ENCODE results near the gene RPL10.

RPL10 gene

GRCh38 chrX:154443479-154443910 is 45.3 kb downstream of the RPL10 start:
- no peaks in the 10 kb centered on the region for H3K27me3 Mint-ChIP-seq (ENCODE audit: low read depth)
- H3K27ac Mint-ChIP-seq: peak overlapping the region; percentile 74
- peak overlapping the region; percentile 76 for H3K4me3 Mint-ChIP-seq
- H3K36me3 Mint-ChIP-seq (ENCODE audit: low read depth): peaks cover 17% of the 10 kb centered on the region
- H3K4me1 Mint-ChIP-seq (ENCODE audit: low read depth): peaks cover 11% of the 10 kb centered on the region
- H3K9me3 Mint-ChIP-seq: no peaks in the 10 kb centered on the region
- DNase-seq (ENCODE audit: low spot score): no peak

- peak within 1 kb of the TSS; percentile 74 for H3K27ac Mint-ChIP-seq
These were observed 46.0 kb downstream of the RPL10 start, which contains the start of gene FAM50A for GRCh38 chrX:154443992-154444754. Gene FAM50A, plus strand, starts transcription at chrX:154444141. Its CDS starts 95 bp downstream, at chrX:154444236.

GRCh38 chrX:154444755-154445246 is 46.6 kb downstream of the RPL10 start:
- peaks cover 18% of the 10 kb centered on the region for H3K36me3 Mint-ChIP-seq (ENCODE audit: low read depth)

More at GRCh38 chrX:154443992-154444754, 46.0 kb downstream of the RPL10 start, which contains the start of gene FAM50A:
- Mint-ChIP-seq H3K9me3 (no peaks in the 10 kb centered on the region), H3K36me3 (ENCODE audit: low read depth) (peaks cover 17% of the 10 kb centered on the region), H3K4me1 (ENCODE audit: low read depth) (peaks cover 11% of the 10 kb centered on the region), H3K4me3 (peak within 1 kb of the TSS; percentile 76), H3K27me3 (ENCODE audit: low read depth) (no peaks in the 10 kb centered on the region)
- DNase-seq (ENCODE audit: low spot score): peak; percentile 72

GRCh38 chrX:154445776-154446175 is 47.6 kb downstream of the RPL10 start:
- DNase-seq (ENCODE audit: low spot score): no peak
- Mint-ChIP-seq H3K27ac (peak overlapping the region; percentile 68), H3K9me3 (no peaks in the 10 kb centered on the region), H3K4me3 (peak overlapping the region; percentile 15), H3K36me3 (ENCODE audit: low read depth) (peaks cover 16% of the 10 kb centered on the region), H3K27me3 (ENCODE audit: low read depth) (no peaks in the 10 kb centered on the region), H3K4me1 (ENCODE audit: low read depth) (peaks cover 11% of the 10 kb centered on the region)

More at GRCh38 chrX:154444755-154445246, 46.6 kb downstream of the RPL10 start:
- no peaks in the 10 kb centered on the region for H3K27me3 Mint-ChIP-seq (ENCODE audit: low read depth)
- no peak for DNase-seq (ENCODE audit: low spot score)
- H3K4me3 Mint-ChIP-seq: peak overlapping the region; percentile 36
- no peak overlapping the region for H3K27ac Mint-ChIP-seq
- peaks cover 11% of the 10 kb centered on the region for H3K4me1 Mint-ChIP-seq (ENCODE audit: low read depth)
- H3K9me3 Mint-ChIP-seq: no peaks in the 10 kb centered on the region

GRCh38 chrX:154446430-154446829 is 48.3 kb downstream of the RPL10 start:
- no peak for DNase-seq (ENCODE audit: low spot score)
- Mint-ChIP-seq H3K27me3 (ENCODE audit: low read depth) (no peaks in the 10 kb centered on the region), H3K4me1 (ENCODE audit: low read depth) (peaks cover 10% of the 10 kb centered on the region), H3K4me3 (no peak overlapping the region), H3K27ac (no peak overlapping the region), H3K36me3 (ENCODE audit: low read depth) (peaks cover 13% of the 10 kb centered on the region), H3K9me3 (no peaks in the 10 kb centered on the region)

- H3K9me3 Mint-ChIP-seq: no peaks in the 10 kb centered on the region
- no peaks in the 10 kb centered on the region for H3K27me3 Mint-ChIP-seq (ENCODE audit: low read depth)
- H3K27ac Mint-ChIP-seq: no peak overlapping the region
- H3K36me3 Mint-ChIP-seq (ENCODE audit: low read depth): peaks cover 12% of the 10 kb centered on the region
- peaks cover 3% of the 10 kb centered on the region for H3K4me1 Mint-ChIP-seq (ENCODE audit: low read depth)
- no peak overlapping the region for H3K4me3 Mint-ChIP-seq
- DNase-seq (ENCODE audit: low spot score): no peak
These were observed 50.3 kb downstream of the RPL10 start for GRCh38 chrX:154448484-154448883.

- Mint-ChIP-seq H3K27ac (no peak overlapping the region), H3K4me3 (no peak overlapping the region), H3K9me3 (no peaks in the 10 kb centered on the region), H3K4me1 (ENCODE audit: low read depth) (peaks cover 3% of the 10 kb centered on the region), H3K27me3 (ENCODE audit: low read depth) (no peaks in the 10 kb centered on the region), H3K36me3 (ENCODE audit: low read depth) (peaks cover 14% of the 10 kb centered on the region)
- DNase-seq (ENCODE audit: low spot score): no peak
These were observed 51.4 kb downstream of the RPL10 start for GRCh38 chrX:154449618-154450017.

- H3K27ac Mint-ChIP-seq: no peak overlapping the region
- H3K4me3 Mint-ChIP-seq: no peak overlapping the region
- peaks cover 3% of the 10 kb centered on the region for H3K4me1 Mint-ChIP-seq (ENCODE audit: low read depth)
- no peaks in the 10 kb centered on the region for H3K27me3 Mint-ChIP-seq (ENCODE audit: low read depth)
- peaks cover 14% of the 10 kb centered on the region for H3K36me3 Mint-ChIP-seq (ENCODE audit: low read depth)
- no peak for DNase-seq (ENCODE audit: low spot score)
- H3K9me3 Mint-ChIP-seq: no peaks in the 10 kb centered on the region
These were observed 52.1 kb downstream of the RPL10 start for GRCh38 chrX:154450312-154450711.
